HG03060 (cell line): Measurements from ENCODE around the gene WFDC12.
"Not testable (repeated sequence)": the region's sequence is repeated elsewhere in the genome, so short reads cannot be mapped to it uniquely, and the experiment has no call there.

Experiments
- ATAC-seq: cut with Tn5 transposase; IDR thresholded peaks from one replicate; pipeline ENCODE4 v1.9.1; 2021; ENCODE audit warnings: low read depth, moderate number of reproducible peaks; ENCODE audit not compliant: unreplicated experiment

Gene WFDC12

GRCh38 chr20:45124365-45124764, at the start of gene WFDC12:
Gene WFDC12, minus strand, starts transcription at chr20:45124465. Its CDS starts 18 bp downstream, at chr20:45124447.
- ATAC-seq: no peak

GRCh38 chr20:45173522-45173921, 49.3 kb upstream of the WFDC12 start:
- ATAC-seq: no peak

GRCh38 chr20:45164906-45165305, 40.6 kb upstream of the WFDC12 start:
- ATAC-seq: no peak

GRCh38 chr20:45163083-45163803, 39.0 kb upstream of the WFDC12 start:
- ATAC-seq: no peak

GRCh38 chr20:45157962-45158361, 33.7 kb upstream of the WFDC12 start:
- ATAC-seq: no peak

- ATAC-seq: no peak
Measured at GRCh38 chr20:45156713-45157112, 32.4 kb upstream of the WFDC12 start.

GRCh38 chr20:45154794-45155193, 30.5 kb upstream of the WFDC12 start:
- not testable (repeated sequence) for ATAC-seq

- no peak for ATAC-seq
Measured at GRCh38 chr20:45154183-45154582, 29.9 kb upstream of the WFDC12 start.

GRCh38 chr20:45153752-45154151, 29.5 kb upstream of the WFDC12 start:
- ATAC-seq: no peak

- ATAC-seq: no peak
Measured at GRCh38 chr20:45153147-45153546, 28.9 kb upstream of the WFDC12 start.

GRCh38 chr20:45152405-45152804, 28.1 kb upstream of the WFDC12 start:
- ATAC-seq: no peak

GRCh38 chr20:45149062-45149461, 24.8 kb upstream of the WFDC12 start:
- no peak for ATAC-seq

- ATAC-seq: no peak
Measured at GRCh38 chr20:45140836-45141235, 16.6 kb upstream of the WFDC12 start.

GRCh38 chr20:45139733-45140375, 15.6 kb upstream of the WFDC12 start:
- not testable (repeated sequence) for ATAC-seq

GRCh38 chr20:45138561-45139300, 14.5 kb upstream of the WFDC12 start:
- no peak for ATAC-seq

- ATAC-seq: no peak
Measured at GRCh38 chr20:45136911-45137310, 12.6 kb upstream of the WFDC12 start.

GRCh38 chr20:45128099-45128498, 3.8 kb upstream of the WFDC12 start:
- ATAC-seq: no peak

GRCh38 chr20:45121388-45121787, 2.9 kb downstream of the WFDC12 start:
- ATAC-seq: no peak

- ATAC-seq: no peak
Measured at GRCh38 chr20:45119556-45120266, 4.6 kb downstream of the WFDC12 start.

- no peak for ATAC-seq
Measured at GRCh38 chr20:45118028-45118427, 6.2 kb downstream of the WFDC12 start.

GRCh38 chr20:45117581-45117980, 6.7 kb downstream of the WFDC12 start:
- no peak for ATAC-seq
